GM19395 (cell line): ENCODE results near the gene SLC22A5.
"Not testable (repeated sequence)": the region's sequence is repeated elsewhere in the genome, so short reads cannot be mapped to it uniquely, and the experiment has no call there.

ENCODE experiments used
- ATAC-seq: cut with Tn5 transposase; IDR thresholded peaks from one replicate; pipeline ENCODE4 v1.9.1; 2021; ENCODE audit warnings: mild to moderate bottlenecking, moderate library complexity; ENCODE audit not compliant: unreplicated experiment

SLC22A5 gene

DNA sequence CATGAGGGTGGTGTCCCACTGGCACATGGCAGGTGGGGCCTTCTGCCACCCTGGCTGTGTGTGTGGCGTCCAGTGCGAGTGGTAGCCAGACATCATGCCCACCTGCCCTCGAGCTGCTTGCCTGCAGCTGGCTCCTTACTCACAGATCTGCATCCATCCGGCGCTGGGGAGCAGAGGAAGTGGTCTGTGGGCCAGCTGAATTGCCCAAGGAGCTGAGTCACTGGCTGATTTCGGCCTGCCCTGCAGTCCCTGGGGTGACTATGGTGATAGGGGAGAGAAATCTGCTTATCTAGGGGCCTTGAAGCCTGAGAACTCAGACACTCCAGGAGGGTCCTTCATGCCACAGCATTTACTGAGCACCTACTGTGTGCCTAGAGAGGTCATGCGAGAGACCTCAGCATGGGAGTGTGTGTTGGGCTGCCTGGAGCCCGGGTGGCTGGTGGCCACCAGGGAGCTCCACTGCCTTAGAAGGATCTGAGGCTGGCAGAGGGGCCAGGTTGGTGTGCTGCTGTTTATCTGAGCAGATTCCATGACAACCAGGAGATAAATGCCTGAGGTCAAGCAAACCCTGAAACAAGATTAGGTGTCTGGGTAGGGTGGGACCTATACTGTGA, 57.1 kb downstream of the SLC22A5 start:
- ATAC-seq = peak; percentile 46

GRCh38 chr5:132427281-132428146, 58.0 kb downstream of the SLC22A5 start:
- peak; percentile 29 for ATAC-seq

GRCh38 chr5:132428147-132428482, 58.6 kb downstream of the SLC22A5 start:
- ATAC-seq = no peak

- no peak for ATAC-seq
These were observed 59.3 kb downstream of the SLC22A5 start for GRCh38 chr5:132428484-132429462.

DNA sequence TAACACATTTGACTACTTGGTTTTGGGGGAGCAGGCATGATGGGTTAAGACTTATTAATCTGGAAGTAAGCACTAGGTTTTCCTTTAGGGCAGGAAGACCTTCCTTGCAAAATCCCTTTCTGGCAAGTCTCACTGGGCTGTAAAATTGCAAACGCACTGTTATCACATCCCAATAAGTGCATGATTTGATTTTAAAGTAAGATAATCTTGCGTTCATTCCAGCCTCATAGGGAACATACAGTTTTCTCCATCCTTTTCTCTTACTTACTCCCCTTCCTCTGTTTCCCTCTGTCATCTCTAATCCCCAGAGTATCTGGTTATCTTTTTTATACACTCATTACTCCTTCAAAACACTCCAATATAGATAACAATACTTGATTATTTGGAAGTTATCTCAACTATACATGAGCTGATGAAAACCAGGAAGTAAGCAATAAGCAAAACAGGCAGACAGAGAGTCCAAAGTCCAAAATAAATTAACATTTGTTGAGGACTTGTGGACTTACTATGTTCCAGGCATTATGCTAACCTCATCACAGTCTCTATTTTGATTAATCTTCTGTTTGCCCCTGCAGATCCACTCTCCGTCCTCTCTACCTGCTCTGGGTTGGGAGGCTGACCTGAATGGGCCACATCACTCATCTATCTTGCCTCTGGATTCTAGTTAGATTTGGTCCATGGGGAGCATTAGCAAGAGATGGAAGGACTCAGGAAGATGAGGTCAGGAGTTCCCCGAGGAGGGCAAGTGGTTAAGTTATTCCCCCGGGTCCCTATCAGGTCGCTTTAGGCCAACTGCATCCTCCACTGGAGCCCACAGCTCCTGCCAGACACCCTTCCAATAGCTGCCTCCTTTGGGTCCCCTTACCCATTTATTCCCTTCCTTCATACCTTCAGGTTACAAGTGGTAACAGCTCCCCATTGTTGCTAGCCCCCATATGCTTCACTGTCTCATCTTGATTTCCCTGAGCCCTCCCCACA, 60.2 kb downstream of the SLC22A5 start:
- ATAC-seq = no peak

DNA sequence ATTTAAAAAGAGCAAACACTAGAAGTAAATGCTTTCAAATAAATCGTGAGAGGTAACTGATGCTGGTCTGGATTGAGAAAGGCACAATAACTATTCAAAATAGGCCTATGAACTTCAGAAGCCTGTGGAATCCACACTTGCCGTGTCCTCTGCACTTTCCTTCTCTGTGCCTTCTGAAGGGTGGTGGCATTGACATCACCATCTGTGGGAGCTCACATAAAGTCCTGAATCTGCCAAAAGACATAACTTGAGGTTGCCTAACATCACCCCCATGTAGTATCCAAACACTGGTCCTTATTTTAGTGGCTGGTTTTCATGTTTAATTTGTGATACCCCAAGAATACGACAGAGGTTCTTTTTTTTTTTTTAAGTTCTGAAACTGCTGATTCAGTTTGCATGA, 61.2 kb downstream of the SLC22A5 start:
- ATAC-seq = no peak

DNA sequence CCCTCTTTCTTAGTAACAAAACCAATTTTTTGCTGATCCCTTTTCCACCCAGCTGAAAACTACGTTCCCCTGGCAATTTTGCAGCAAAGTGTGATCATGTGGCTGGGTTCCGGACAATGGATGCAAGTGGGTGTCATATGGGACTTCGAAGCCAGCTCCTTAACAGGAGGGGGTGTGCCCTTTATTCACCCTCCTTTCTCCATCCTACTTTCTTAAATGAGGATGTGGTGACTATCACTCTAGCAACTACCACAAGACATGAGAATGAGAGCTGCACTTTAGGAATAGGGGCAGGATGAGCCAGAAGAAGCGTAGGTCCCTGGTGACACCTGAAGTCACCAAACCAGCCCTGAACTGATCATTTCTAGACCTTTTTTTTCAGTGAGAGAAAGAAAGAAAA, 62.1 kb downstream of the SLC22A5 start:
- no peak for ATAC-seq

- no peak for ATAC-seq
These were observed 63.6 kb downstream of the SLC22A5 start for GRCh38 chr5:132433141-132433540.

- ATAC-seq = no peak
These were observed 65.1 kb downstream of the SLC22A5 start for GRCh38 chr5:132434416-132435286.

DNA sequence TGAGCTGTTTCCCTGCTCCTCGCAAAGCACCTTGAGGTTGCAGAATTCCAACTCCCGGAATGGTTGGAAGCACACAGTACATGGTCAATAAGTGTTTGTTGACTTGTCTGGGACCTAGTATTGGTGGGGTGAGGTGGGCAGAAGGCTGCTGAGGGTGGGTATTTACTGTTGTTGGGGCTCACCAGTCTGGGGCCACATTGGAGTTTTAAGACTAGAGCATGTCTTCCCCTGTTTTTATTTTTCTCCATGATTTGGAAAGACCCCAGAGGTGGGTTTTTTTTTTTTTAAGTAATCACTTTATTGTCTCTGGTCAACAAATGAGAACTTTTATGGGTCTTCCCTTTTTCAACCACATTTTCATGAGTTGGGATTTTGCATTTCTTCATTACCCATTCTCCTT, 65.9 kb downstream of the SLC22A5 start:
- no peak for ATAC-seq

- no peak for ATAC-seq
These were observed 66.4 kb downstream of the SLC22A5 start for GRCh38 chr5:132435886-132436285.

GRCh38 chr5:132436936-132437335, 67.4 kb downstream of the SLC22A5 start:
- no peak for ATAC-seq

GRCh38 chr5:132437604-132438266, 68.2 kb downstream of the SLC22A5 start:
- peak; percentile 92 for ATAC-seq

DNA sequence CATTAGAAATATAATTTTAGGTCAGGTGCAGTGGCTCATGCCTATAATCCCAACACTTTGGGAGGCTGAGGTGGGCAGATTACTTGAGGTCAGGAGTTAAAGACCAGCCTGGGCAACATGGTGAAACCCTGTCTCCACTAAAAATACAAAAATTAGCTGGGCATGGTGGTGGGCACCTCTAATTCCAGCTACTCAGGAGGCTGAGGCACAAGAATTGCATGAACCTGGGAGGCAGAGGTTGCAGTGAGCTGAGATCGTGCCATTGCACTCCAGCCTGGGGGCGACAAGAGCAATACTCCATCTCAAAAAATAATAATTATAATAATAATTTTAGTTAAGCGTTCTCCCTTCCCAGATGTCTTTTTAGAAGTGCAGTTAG, 68.7 kb downstream of the SLC22A5 start:
- ATAC-seq = not testable (repeated sequence)

GRCh38 chr5:132438917-132439316, 69.4 kb downstream of the SLC22A5 start:
- no peak for ATAC-seq

GRCh38 chr5:132439521-132440089, 70.1 kb downstream of the SLC22A5 start:
- no peak for ATAC-seq

DNA sequence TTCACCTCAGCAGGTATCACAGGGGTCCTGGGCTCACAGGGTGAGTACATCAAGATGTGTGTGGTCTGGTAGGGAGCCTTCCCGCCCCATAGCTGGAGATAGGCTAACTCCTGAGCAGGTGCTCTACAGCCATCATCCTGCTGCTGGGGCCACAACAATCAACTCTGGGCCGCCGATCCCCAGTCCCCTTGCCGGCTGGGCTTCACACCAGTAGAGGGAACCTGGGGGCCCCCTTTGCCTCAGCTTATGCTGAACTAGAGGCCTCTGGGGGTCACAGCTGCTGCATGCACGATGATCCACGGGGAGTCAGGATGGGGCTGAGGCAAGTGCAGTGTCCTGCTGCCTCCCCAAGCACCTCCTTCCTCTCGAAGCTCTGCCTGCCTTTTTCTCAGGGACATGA, 74.6 kb downstream of the SLC22A5 start:
- no peak for ATAC-seq
